Right kidney (tissue), 1 donor: Measurements from ENCODE around the gene ODAD4.
"Not testable (repeated sequence)": the region's sequence is repeated elsewhere in the genome, so short reads cannot be mapped to it uniquely, and the experiment has no call there.

Source experiments
- DNase-seq: peaks from one replicate; pipeline ENCODE4 v3.0.0-alpha.2; 2016

ODAD4 gene

DNA sequence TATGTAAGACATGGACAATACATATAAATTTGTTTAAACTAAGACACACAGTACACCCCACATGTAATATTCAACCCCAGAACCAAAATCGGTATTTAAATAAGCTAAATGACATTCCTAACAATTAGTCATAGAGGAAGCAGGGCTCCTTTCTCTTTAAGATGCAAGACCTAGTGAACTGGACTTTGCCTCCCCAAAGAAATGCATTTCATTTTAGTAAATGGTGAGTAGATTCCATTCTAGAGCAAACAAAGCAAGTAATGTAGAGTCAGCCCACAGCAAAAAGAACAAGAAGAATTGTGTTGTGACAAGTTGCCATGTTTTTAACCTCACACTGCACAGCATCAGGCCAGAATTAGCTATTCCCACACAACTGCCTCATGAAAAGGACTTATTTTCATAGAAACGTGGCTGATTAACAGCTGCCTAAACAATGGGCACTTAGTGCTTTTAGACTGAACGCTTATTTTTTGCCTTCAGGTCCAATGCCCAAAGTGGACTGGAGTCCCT is 72.4 kb downstream of the ODAD4 start:
- DNase-seq: no peak

GRCh38 chr17:42005166-42005565 is 74.7 kb downstream of the ODAD4 start:
- DNase-seq: no peak

- no peak for DNase-seq
Observed at GRCh38 chr17:42009170-42009569, 78.8 kb downstream of the ODAD4 start.

GRCh38 chr17:42010266-42010680 is 79.9 kb downstream of the ODAD4 start:
- DNase-seq: not testable (repeated sequence)

- no peak for DNase-seq
Observed at GRCh38 chr17:42010898-42011516, 80.6 kb downstream of the ODAD4 start.

- DNase-seq: not testable (repeated sequence)
Observed at GRCh38 chr17:42012363-42012762, 81.9 kb downstream of the ODAD4 start.

GRCh38 chr17:42013740-42014139 is 83.3 kb downstream of the ODAD4 start:
- DNase-seq: not testable (repeated sequence)
